Tibial nerve (tissue), 4 donors: Measurements from ENCODE around the gene ANXA2. TPM values are rescaled to one million over a fixed set of nuclear protein-coding genes. Genes with fewer than 3 reads are reported as not detected.
"Not testable (repeated sequence)": the region's sequence is repeated elsewhere in the genome, so short reads cannot be mapped to it uniquely, and the experiment has no call there.

Experiments used
- DNase-seq, 2 donors: peaks; one replicate each; pipeline ENCODE4 v3.0.0-alpha.2; 2019; ENCODE audit warnings: low spot score in 2 of 2
- H3K27ac ChIP-seq, 4 donors: fragments of 200-600 bp; sonication (generic) in 3 of 4; one replicate each; pipeline ENCODE4 v1.5.1; 2017 to 2019; ENCODE audit warnings: mild to moderate bottlenecking in 1 of 4
- H3K27me3 ChIP-seq, 2 donors: fragments of 200-600 bp; sonication (generic) in 1 of 2; one replicate each; pipeline versions ENCODE4 v1.5.1 to v1.6.0; 2017 to 2019
- H3K36me3 ChIP-seq, 3 donors: fragments of 200-600 bp; sonication (generic); one replicate each; pipeline ENCODE4 v1.5.1; 2018 to 2019
- H3K4me1 ChIP-seq, 4 donors: fragments of 200-600 bp; sonication (generic) in 3 of 4; one replicate each; pipeline ENCODE4 v1.5.1; 2017 to 2019
- H3K4me3 ChIP-seq, 4 donors: fragments of 200-600 bp; sonication (generic) in 3 of 4; one replicate each; pipeline ENCODE4 v1.5.1; 2017 to 2019; ENCODE audit warnings: mild to moderate bottlenecking in 1 of 4, moderate library complexity in 1 of 4
- H3K9me3 ChIP-seq, 4 donors: fragments of 200-600 bp; sonication (generic) in 3 of 4; one replicate each; pipeline ENCODE4 v1.5.1; 2017 to 2019
- CTCF ChIP-seq, 5 experiments: fragments of 200-600 bp in 3 of 5; fragments of 450-650 bp in 2 of 5; sonication (generic) in 3 of 5; IDR thresholded peaks; one replicate each; pipeline ENCODE4 v1.5.1; 2016 to 2019; ENCODE audit warnings: antibody characterized with exemption in 5 of 5, mild to moderate bottlenecking in 3 of 5, moderate library complexity in 2 of 5
- EP300 ChIP-seq, 2 donors: sonication (generic); formaldehyde crosslinking; IDR thresholded peaks; one replicate each; pipeline ENCODE4 v1.6.1; 2017; ENCODE audit warnings: antibody characterized with exemption in 2 of 2, mild to moderate bottlenecking in 1 of 2
- POLR2A ChIP-seq, 2 donors: fragments of 450-650 bp; IDR thresholded peaks; one replicate each; pipeline ENCODE4 v1.6.1; 2017; ENCODE audit warnings: antibody characterized with exemption in 2 of 2, mild to moderate bottlenecking in 2 of 2, moderate library complexity in 2 of 2
- WGBS, 2 donors: methylation state at CpG; one replicate each; pipeline ENCODE4 v1.1.5; 2018; 5-methylcytosine and 5-hydroxymethylcytosine counted together
- total RNA-seq, 4 donors: library from RNA; depleted of rRNA; stranded (reverse); fragments of >200 nt; gene quantifications; one replicate each; pipeline ENCODE4 v1.1.0, GENCODE V29; 2016

The ANXA2 gene
- total RNA-seq, 4 donors from 2014 or later: 747 to 1,181 (median 1,009) TPM

- H3K36me3 ChIP-seq: peaks cover 0 to 50% (median 3%) of the 10 kb centered on the region in 3 donors
These were observed 33.7 kb downstream of the ANXA2 start for GRCh38 chr15:60363903-60364611.

GRCh38 chr15:60363087-60363549 lies 34.7 kb downstream of the ANXA2 start:
- Histone ChIP-seq H3K4me3 (no peak overlapping the region), H3K9me3 (no peaks in the 10 kb centered on the region), H3K27ac (peak overlapping the region in 3 of 4 donors; percentile 20 to 88 (median 50)), H3K4me1 (peaks cover 0 to 62% (median 26%) of the 10 kb centered on the region in 4 donors), H3K36me3 (peaks cover 0 to 59% (median 3%) of the 10 kb centered on the region in 3 donors), H3K27me3 (no peaks in the 10 kb centered on the region)
- TF ChIP-seq POLR2A (IDR thresholded peaks at IDR 0.05) (no peak), EP300 (IDR thresholded peaks at IDR 0.05) (no peak), CTCF (IDR thresholded peaks at IDR 0.05) (no peak)
- WGBS, 2 donors: 24 to 33% methylated on average over 2 of the region's 2 CpGs
- no peak for DNase-seq

More at GRCh38 chr15:60363903-60364611, 33.7 kb downstream of the ANXA2 start:
- no peaks in the 10 kb centered on the region for H3K27me3 ChIP-seq
- DNase-seq: no peak
- TF ChIP-seq CTCF (IDR thresholded peaks at IDR 0.05): no peak
- WGBS, 2 donors: 85 to 86% methylated on average over 17 of the region's 17 CpGs
- peak overlapping the region in 1 of 4 donors; percentile 88 for H3K27ac ChIP-seq
- no peak overlapping the region for H3K4me3 ChIP-seq
- H3K4me1 ChIP-seq: peaks cover 0 to 67% (median 29%) of the 10 kb centered on the region in 4 donors
- H3K9me3 ChIP-seq: no peaks in the 10 kb centered on the region

- peaks cover 0 to 64% (median 3%) of the 10 kb centered on the region in 3 donors for H3K36me3 ChIP-seq
- no peak overlapping the region for H3K4me3 ChIP-seq
- H3K4me1 ChIP-seq: peaks cover 0 to 64% (median 26%) of the 10 kb centered on the region in 4 donors
- H3K27ac ChIP-seq: peak overlapping the region; percentile 22 to 88 (median 50)
- no peaks in the 10 kb centered on the region for H3K27me3 ChIP-seq
- 26 to 29% methylated on average over 8 of the region's 8 CpGs for WGBS, 2 donors
- TF ChIP-seq POLR2A (IDR thresholded peaks at IDR 0.05) (no peak), CTCF (IDR thresholded peaks at IDR 0.05) (no peak), EP300 (IDR thresholded peaks at IDR 0.05) (peak in 1 of 2 donors; percentile 7)
- no peaks in the 10 kb centered on the region for H3K9me3 ChIP-seq
- no peak for DNase-seq
These were observed 35.3 kb downstream of the ANXA2 start for GRCh38 chr15:60362321-60363086.

GRCh38 chr15:60359738-60360137 lies 38.0 kb downstream of the ANXA2 start:
- H3K27me3 ChIP-seq, H3K4me3 ChIP-seq, H3K9me3 ChIP-seq: not testable (repeated sequence)
- DNase-seq: peak in 1 of 2 donors; percentile 54
- H3K27ac ChIP-seq: peak overlapping the region in 2 of 4 donors; percentile 63 to 71
- peak; percentile 63 to 86 (median 71) for TF ChIP-seq CTCF (IDR thresholded peaks at IDR 0.05)
- H3K36me3 ChIP-seq: peaks cover 3 to 83% (median 13%) of the 10 kb centered on the region in 3 donors
- 47 to 48% methylated on average over 10 of the region's 10 CpGs for WGBS, 2 donors
- peaks cover 0 to 72% (median 26%) of the 10 kb centered on the region in 4 donors for H3K4me1 ChIP-seq
